Ramos (cell line): ENCODE data around the gene TIE1.

Source experiments
- in situ Hi-C: fragments of 300-500 bp; cut with MboI; formaldehyde crosslinking; loops from one replicate; pipeline ENCODE4 v1.14.3; 2022; ENCODE audit warnings: low sequenced_read_pairs; ENCODE audit not compliant: unreplicated experiment

The TIE1 gene

DNA sequence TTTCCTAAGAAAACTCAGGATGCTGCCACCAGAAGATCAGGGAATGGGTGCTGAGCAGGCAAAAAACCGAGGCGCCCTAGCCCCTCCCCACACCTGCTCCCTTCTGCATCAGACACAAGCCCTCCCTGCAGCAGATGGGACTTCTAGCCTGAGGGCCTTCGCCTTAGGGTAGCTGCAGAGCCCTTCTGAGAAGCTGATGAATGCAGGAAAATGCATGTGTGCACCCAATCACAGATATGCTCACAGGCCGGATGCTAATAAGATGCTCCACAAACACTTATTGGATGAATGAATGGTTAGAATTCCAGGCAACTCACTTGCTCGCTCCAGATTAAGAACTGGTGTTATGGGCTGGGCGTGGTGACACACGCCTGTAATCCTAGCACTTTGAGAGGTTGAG lies 8.6 kb upstream of the TIE1 start:
- in situ Hi-C loops = no loop called here

DNA sequence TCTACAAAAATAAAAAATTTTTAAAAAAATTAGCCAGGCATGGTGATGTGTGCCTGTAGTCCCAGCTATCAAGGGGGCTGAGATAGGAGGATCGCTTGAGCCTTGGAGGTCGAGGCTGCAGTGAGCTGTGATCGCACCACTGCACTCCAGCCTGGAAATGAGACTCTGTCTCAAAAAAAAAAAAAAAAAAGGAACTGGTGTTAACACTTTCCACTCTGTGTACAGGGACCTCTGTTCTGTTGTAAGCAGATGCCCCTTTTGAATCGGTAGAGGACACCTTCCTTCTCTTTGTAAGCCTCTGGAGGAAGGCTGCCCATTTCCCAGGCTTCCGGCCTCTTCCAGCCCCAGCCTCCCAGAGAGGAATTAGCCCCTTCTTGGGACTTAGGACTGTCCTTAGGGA lies 8.1 kb upstream of the TIE1 start:
- in situ Hi-C loops = no loop called here

DNA sequence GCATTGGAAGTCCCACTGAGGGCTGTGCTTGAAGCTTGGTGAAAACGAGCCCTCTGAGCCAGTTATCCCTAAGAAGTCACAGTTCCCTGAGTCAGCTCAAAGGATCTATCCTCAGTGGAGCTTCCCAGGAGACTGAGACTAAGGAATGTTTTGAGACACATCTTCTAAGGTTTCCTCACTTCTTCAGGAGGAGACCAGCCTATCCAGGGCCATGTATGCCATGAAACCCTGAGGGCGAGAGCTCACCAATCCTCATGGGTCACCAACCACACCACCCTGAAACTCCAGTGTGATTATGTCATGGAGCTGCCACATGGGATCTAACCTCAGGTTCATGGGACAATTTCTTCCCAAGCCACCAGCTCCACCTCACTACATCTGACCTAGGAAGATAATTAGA lies 7.6 kb upstream of the TIE1 start:
- in situ Hi-C loops = no loop called here

DNA sequence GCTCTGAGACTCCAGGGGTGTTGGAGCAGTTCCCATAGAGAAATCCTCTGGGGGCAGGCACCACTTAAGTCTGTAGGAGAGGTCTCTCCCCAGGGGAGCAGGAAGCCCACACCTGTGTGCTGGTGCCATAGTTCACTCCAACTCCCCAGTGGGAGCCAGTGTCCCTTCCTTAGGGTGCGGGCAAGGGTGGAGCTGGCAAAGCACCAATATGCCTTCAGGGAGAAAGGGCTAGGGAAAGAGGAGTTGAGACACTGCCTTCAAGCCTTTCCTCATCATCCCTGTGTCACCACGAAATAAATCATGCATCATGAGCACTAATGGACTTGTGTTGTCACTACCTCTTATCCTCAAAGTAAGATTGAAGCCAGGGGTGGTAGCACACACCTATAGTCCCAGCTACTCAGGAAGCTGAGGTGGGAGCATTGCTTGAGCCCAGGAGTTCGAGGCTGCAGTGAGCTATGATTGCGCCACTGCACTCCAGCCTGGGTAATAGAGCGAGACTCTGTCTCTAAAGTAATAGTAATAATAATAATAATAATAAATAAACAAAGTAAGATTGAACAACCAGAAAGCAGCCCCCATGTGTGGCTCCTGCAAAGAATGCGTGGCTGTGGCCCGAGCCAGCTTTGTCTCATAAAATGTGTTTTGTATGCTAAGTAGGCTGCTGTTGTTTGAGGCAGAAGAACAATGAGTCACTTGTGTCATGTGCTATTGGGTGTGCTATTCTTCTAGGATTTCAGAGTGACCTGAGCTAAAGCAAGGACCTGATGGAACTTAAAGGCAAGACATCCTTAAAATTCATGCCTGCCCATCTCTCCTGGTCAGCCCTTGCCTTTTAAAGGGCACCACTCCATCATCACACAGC lies 6.7 kb upstream of the TIE1 start:
- in situ Hi-C loops = no loop called here

DNA sequence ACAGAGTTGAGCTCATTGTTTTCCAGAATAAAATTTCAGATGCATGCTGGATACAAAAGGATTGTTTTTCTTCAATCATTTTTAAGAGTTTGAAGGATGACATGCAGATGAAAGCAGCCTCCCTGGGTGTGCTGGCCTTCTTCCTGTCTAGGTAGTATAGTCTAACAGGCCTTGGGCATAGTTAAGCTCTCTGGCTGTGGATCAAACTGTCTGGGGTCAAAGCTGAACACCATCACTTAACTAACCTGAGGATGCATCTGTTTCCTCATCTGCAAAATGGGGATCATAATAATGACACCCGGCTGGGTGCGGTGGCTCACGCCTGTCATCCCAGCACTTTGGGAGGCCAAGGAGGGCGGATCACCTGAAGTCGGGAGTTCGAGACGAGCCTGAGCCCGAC lies 6.0 kb upstream of the TIE1 start:
- in situ Hi-C loops = no loop called here

DNA sequence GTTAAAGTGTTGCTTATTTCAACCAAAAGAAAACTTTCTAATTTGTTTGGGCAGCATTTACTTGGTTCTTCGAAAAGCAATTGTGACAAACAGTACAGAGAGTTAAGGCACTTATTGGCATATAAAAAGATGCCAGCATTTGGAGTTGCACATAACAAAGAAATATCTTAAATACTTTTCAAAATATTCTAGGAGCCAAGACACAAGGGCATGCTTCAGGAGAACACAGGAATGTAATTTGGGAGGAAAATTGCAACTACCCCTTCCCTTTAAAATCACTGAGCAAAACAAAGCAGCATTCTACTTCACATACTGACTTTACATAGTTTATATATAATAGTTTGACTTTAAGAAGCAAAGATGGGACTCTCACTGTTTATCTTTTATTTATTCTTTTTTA lies 4.6 kb upstream of the TIE1 start:
- in situ Hi-C loops = no loop called here

DNA sequence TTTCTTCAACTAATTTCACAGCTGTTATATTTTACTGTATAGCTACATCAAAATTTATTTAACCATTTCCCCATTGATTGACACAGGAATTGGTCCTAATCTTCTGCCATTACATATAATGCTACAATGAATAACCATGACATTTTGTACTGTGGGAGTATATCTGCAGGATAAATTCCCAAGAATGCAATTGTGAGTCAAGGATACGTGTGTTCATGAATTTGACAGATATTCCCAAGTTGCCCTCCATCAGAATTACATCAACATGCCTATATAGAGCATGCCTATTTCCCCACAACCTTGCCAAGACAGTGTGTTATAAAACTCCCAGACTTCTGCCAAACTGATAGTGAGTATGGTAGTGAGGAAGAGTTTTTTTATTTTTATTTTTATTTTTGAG lies 2.7 kb upstream of the TIE1 start:
- in situ Hi-C loops = no loop called here

DNA sequence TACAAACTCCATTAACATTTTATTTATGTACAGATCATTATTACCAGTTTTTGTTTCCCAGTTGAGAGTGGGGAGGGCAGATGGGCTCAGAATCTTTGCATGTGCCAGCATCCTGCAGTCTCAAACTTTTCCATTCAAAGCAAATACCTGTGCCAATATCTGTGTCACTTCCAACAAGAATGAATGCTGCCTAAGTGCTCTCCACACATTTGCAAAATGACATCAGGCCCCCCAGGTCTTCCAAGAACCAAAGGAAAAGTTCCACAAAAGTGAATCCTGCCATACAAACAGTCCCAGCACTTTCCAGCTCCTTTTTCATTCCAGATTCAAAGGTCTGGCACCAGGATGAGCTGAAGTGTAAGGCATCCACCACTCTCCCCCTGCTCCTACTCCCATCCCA lies 1.7 kb upstream of the TIE1 start:
- in situ Hi-C loops = no loop called here

DNA sequence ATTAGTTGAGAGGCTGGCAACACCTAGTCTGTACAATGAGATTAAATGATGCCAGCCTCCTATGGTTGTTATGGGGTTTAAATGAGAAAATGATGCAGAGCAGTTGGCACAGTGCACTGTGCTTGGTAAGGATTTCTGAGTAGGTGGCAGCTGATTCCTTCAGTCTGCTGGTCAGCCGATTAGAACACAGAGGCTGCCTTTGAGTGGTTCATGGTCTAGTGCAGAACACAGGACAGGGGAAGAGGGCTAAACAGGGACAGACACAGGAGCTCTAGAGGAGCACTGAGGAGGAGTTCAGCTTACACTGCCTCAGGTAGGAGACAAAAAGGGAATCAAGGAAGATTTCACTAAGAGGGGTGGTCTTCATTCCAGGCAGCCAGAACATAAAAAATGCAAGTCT lies 1.4 kb downstream of the TIE1 start:
- in situ Hi-C loops = no loop called here

DNA sequence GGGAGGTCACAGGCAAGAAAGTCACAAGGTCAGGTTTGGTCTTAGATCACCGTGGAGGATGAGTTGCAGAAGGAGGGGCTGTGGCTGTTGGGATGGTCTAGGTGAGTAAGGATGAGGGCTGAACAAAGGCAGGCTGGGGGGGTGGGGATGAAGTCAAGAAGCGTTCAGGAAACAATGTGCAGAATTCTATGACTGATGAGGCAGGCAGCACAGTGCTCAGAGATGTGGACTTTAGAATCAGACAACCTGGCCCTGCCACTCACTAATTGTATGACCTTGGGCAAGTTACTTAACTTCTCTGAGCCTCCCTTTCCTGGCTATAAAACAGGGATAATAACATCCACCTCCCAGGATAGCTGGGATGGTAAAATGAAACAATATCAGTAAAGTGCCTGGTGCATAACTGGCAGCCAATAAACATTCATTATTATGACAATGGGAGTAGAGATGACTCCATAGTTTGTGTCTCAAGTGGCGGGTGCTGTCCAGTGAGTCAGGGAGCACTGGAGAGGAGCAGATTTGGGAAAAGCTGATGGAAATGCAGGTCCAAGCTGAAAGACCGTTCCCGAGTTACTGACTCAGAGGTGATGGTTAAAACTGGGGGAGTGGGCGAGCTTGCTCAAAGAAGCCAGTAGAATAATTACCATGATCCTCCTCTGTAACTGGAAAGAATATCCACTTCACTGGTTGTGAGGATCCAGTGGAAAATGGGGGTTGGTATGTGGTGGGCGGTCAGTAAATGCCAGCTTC lies 2.1 kb downstream of the TIE1 start:
- in situ Hi-C loops = no loop called here

DNA sequence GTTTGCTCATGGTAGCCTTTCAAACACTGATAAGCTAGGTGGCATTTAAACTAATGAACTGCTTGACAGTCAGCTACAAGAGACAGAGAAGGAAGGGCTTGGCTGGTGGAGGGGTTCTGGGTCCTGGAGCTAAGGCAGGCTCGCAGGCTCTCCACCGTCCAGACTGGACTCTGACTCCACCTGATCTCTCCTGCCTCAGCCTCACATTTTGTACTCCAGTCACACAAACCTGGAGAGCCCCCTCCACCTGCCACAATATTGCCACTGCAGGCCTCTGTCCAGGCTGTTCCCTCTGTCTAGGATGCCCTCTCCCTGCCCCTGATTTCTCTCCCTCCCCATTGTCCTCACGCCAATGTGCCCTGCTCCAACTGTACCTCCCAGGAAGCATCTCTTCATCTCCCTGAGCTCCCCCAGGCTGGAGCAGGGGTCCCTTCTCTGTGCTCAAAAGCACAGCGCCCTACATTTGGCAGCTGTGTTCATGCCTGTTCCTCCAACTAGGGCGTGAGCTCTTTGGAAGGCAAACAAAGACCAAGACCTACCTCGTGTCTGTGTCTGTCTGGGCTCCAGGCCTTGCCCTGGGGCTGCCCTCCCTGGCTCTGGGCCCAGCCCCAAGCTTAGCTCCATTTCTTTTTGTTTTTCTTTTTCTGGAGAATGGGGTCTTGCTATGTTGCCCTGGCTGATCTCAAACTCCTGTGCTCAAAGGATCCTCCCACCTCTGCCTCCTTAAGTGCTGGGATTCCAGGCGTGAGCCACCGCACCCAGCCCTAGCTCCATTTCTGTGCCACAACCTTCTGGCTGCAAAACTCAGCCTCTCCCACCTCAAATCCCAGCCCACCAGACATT lies 2.9 kb downstream of the TIE1 start:
- in situ Hi-C loops = no loop called here

DNA sequence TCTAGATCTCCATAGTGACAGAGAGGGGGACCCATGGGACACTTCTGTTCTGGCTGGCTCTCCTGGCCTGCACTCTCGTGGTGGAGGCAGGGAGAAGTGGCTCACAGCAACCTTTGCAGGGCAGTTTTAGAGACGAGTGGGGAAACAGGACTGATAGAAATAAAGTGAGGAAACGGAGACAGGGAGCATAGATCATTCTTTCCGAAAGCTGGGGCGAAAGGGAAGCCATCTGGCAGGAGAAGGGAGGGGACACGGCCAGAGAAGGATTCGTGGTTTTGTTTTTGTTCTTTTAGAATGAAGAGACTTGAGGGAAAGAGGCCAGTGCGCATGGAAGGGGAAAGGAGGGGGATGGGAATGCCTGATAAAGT lies 3.5 kb downstream of the TIE1 start:
- in situ Hi-C loops = no loop called here

DNA sequence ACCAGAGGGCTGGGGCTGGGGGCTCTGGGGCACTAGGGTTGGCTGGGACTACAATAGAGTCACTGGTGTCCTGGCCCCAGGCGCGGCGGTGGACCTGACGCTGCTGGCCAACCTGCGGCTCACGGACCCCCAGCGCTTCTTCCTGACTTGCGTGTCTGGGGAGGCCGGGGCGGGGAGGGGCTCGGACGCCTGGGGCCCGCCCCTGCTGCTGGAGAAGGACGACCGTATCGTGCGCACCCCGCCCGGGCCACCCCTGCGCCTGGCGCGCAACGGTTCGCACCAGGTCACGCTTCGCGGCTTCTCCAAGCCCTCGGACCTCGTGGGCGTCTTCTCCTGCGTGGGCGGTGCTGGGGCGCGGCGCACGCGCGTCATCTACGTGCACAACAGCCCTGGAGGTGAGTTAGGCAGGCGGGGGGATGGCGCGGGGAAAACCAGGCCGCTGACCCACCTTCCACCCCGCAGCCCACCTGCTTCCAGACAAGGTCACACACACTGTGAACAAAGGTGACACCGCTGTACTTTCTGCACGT lies 4.1 kb downstream of the TIE1 start:
- in situ Hi-C loops = no loop called here

DNA sequence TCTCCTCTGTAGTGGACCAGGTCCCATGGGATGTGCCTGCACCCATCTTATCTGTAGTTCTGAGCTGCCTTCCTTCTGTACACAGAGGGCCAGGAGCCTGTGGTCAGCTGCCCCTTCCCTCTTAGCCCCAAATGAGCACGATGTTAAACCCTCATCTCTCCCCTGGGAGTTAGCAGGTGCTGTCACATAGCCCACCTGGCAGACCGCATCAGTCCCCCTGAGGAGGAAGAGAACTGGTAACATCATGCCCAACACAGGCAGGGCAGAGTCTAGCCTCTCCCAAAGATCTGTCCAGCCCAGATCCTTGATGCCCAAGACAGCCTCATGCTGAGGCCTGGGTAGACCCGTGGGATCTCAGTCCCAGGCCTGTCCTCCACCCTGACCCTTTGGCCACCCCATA lies 4.7 kb downstream of the TIE1 start:
- in situ Hi-C loops = no loop called here

DNA sequence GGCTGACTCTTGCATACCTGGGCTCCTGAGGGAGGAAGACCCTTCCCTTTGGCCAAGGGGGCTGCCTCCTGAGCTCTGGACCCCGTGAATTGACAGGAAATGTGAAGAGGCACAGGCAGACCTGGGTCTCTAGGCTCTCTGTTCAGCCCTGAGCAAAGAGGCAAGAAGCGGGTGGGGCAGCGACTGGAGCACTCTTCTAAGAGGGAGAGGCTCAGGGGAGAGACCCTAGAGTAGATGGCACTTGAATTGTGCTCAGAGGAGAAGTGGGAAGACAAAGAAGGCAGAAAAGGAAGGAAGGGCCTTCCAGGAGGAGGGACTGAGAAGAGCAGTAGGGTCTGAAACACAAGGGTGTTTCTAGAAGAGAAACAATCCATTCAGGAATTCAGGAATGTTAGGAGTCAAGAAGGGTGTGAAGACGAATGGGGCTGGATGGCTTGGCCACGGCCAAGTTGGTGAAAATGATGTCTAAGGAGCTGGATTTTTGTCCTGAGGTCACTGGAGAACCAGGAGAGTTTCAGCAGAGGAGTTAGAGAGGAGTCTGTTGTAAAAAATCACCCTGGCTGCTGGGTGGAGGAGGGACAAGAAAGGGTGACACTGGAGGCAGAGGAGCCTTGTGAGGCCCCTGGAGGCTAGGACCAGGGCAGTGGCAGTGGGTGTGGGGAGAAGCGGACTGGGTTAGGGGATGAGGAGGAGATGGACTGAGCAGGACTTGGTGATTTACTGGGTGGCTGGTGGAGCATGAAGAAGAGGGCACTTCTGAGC lies 5.3 kb downstream of the TIE1 start:
- in situ Hi-C loops = no loop called here

DNA sequence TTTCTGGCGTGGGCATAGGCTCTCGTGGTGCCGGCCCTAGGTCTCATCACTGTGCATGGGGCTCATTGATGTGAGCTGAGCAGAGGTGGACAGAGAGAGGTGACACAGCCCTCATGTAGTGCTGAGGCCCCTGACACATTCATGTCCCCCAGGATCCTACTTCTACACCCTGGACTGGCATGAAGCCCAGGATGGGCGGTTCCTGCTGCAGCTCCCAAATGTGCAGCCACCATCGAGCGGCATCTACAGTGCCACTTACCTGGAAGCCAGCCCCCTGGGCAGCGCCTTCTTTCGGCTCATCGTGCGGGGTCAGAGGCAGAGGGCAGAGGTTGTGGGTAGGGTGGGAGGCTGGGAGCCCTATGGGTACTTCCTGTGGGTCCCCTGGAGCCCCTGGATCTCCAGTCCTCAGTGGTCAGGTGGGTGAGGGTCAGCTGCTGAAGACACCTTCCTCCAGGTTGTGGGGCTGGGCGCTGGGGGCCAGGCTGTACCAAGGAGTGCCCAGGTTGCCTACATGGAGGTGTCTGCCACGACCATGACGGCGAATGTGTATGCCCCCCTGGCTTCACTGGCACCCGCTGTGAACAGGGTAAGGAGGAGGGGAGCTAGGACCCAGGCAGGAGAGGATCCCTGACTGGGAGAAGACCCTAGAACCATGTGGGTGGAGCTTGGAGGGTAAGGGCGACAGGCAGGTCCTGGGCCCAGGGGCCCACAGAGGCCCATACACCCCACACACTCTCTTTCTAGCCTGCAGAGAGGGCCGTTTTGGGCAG lies 6.1 kb downstream of the TIE1 start:
- in situ Hi-C loops = no loop called here

DNA sequence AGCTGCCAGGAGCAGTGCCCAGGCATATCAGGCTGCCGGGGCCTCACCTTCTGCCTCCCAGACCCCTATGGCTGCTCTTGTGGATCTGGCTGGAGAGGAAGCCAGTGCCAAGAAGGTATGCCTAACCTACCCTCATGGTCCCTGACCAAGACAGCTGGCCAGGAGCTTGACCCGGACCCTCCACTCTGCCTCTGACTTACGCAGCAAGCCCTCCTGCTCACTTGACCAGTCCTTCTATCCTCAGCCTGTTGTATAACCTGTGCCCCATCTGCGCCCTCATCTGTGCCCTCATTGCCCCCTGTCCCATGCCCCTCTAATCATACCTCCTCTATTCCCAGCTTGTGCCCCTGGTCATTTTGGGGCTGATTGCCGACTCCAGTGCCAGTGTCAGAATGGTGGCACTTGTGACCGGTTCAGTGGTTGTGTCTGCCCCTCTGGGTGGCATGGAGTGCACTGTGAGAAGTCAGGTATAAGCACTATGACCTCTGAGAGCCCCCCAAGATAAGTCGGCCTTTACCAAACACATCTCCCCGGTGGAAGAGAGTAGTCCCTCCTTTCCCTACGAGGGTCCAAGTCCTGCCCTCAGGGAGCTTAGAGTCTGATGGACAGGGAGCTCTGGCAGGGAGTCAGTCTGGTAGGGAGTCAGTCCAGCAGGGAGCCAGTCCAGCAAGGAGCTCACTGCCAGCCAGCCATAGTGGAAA lies 6.8 kb downstream of the TIE1 start:
- in situ Hi-C loops = no loop called here

DNA sequence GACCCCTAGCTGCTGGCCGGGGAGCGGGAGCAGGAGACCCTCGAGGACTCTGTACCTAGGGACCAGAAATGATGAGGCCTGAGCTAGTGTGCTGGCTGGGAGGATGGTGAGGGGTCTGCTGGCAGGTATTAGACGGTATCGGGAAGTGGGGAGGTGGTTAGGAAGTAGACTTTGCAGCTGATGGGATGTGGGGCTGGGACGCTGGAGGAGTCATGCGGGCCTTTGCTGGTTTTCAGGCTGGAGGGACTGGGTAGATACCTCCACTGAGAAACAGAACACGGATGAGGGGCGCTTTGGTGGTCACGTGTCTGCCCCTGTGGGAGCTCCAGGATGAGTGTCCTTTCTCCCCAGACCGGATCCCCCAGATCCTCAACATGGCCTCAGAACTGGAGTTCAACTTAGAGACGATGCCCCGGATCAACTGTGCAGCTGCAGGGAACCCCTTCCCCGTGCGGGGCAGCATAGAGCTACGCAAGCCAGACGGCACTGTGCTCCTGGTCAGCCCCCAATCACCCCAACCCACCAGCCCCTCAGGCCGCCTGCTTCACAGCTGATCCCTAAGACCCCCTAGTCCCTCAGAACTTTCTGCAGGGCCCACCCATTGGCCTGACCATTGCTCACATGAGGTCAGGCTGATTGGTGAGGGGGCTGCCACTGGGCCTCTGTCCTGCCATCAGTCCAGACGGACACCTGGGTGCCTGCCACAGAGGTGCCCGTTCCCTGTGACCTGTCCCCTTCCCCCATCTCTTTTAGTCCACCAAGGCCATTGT lies 8.0 kb downstream of the TIE1 start:
- in situ Hi-C loops = no loop called here
